GM19239 (cell line): ENCODE results near the gene MRPL58.
"Not testable (repeated sequence)": the region's sequence is repeated elsewhere in the genome, so short reads cannot be mapped to it uniquely, and the experiment has no call there.

ENCODE experiments used
- DNase-seq: peaks from one replicate; pipeline ENCODE4 v3.0.0; 2011; ENCODE audit warnings: low spot score; ENCODE audit not compliant: insufficient read length
- FAIRE-seq: peaks from 2 replicates; lab custom pipeline; 2011; peaks lifted over from hg19 to GRCh38; lab: Jason Lieb, UNC

MRPL58 gene

GRCh38 chr17:74986206-74986576 lies 26.3 kb upstream of the MRPL58 start:
- no peak for DNase-seq
- FAIRE-seq: no peak

GRCh38 chr17:74987418-74987908 lies 25.0 kb upstream of the MRPL58 start, which contains the start of gene CDR2L:
Gene CDR2L (plus strand): TSS chr17:74987632. CDS start chr17:74988044, 412 bp downstream.
- peak; percentile 94 for DNase-seq
- FAIRE-seq: peak; percentile 87

- no peak for DNase-seq
- FAIRE-seq: no peak
These were observed 24.4 kb upstream of the MRPL58 start for GRCh38 chr17:74987909-74988711.

- FAIRE-seq: no peak
These were observed 21.8 kb upstream of the MRPL58 start for GRCh38 chr17:74990581-74991105.

GRCh38 chr17:74992223-74992622 lies 20.2 kb upstream of the MRPL58 start:
- FAIRE-seq (no peak), DNase-seq (no peak)

More at GRCh38 chr17:74990581-74991105, 21.8 kb upstream of the MRPL58 start:
- DNase-seq: no peak

- no peak for DNase-seq
- no peak for FAIRE-seq
These were observed 18.0 kb upstream of the MRPL58 start for GRCh38 chr17:74994440-74994839.

GRCh38 chr17:74995847-74996246 lies 16.6 kb upstream of the MRPL58 start:
- DNase-seq (no peak), FAIRE-seq (no peak)

GRCh38 chr17:74998783-74999182 lies 13.7 kb upstream of the MRPL58 start:
- no peak for FAIRE-seq

GRCh38 chr17:74999523-74999922 lies 12.9 kb upstream of the MRPL58 start:
- DNase-seq: no peak
- no peak for FAIRE-seq

More at GRCh38 chr17:74998783-74999182, 13.7 kb upstream of the MRPL58 start:
- DNase-seq: no peak

GRCh38 chr17:75001915-75002843 lies 10.3 kb upstream of the MRPL58 start:
- DNase-seq (no peak), FAIRE-seq (no peak)

GRCh38 chr17:75003070-75003956 lies 9.2 kb upstream of the MRPL58 start:
- DNase-seq (no peak), FAIRE-seq (no peak)

- DNase-seq (no peak), FAIRE-seq (no peak)
These were observed 8.5 kb upstream of the MRPL58 start for GRCh38 chr17:75003957-75004355.

- no peak for FAIRE-seq
- DNase-seq: no peak
These were observed 8.1 kb upstream of the MRPL58 start for GRCh38 chr17:75004371-75004770.

- FAIRE-seq (no peak), DNase-seq (no peak)
These were observed 7.2 kb upstream of the MRPL58 start for GRCh38 chr17:75005291-75005690.

GRCh38 chr17:75006084-75006483 lies 6.4 kb upstream of the MRPL58 start:
- DNase-seq, FAIRE-seq: not testable (repeated sequence)

- no peak for DNase-seq
- no peak for FAIRE-seq
These were observed 5.8 kb upstream of the MRPL58 start for GRCh38 chr17:75006653-75007052.

- DNase-seq (no peak), FAIRE-seq (no peak)
These were observed 4.1 kb upstream of the MRPL58 start for GRCh38 chr17:75008373-75008772.

GRCh38 chr17:75009139-75009724 lies 3.2 kb upstream of the MRPL58 start:
- DNase-seq (no peak), FAIRE-seq (no peak)

- FAIRE-seq (no peak), DNase-seq (no peak)
These were observed 1.6 kb upstream of the MRPL58 start for GRCh38 chr17:75010683-75011400.
